DMS79 treated with DMSO at 0.1 percent for 48 hours (cell line): ENCODE measurements around the gene GALNT4.
A peak's percentile ranks its signal among the peaks of the same experiment; 100 is the strongest.

Experiments
- DNase-seq: peaks from one replicate; lab custom pipeline; 2025; lab: John Stamatoyannopoulos, UW

Gene GALNT4

GRCh38 chr12:89524541-89525304 is at the start of gene GALNT4:
Gene GALNT4 (minus strand): TSS chr12:89524796. CDS start chr12:89524549, 247 bp downstream.
- peak; percentile 48 for DNase-seq

- no peak for DNase-seq
Measured at GRCh38 chr12:89573051-89573810, 48.6 kb upstream of the GALNT4 start.

GRCh38 chr12:89571491-89572195 is 47.0 kb upstream of the GALNT4 start:
- no peak for DNase-seq

GRCh38 chr12:89568484-89568883 is 43.9 kb upstream of the GALNT4 start:
- DNase-seq, result no peak

GRCh38 chr12:89567691-89568239 is 43.2 kb upstream of the GALNT4 start:
- DNase-seq, result no peak

- DNase-seq, result no peak
Measured at GRCh38 chr12:89566615-89567014, 42.0 kb upstream of the GALNT4 start.

GRCh38 chr12:89565002-89565401 is 40.4 kb upstream of the GALNT4 start:
- DNase-seq, result no peak

GRCh38 chr12:89559753-89560152 is 35.2 kb upstream of the GALNT4 start:
- no peak for DNase-seq

GRCh38 chr12:89556976-89557375 is 32.4 kb upstream of the GALNT4 start:
- no peak for DNase-seq

- no peak for DNase-seq
Measured at GRCh38 chr12:89552376-89552775, 27.8 kb upstream of the GALNT4 start.

- no peak for DNase-seq
Measured at GRCh38 chr12:89551747-89552146, 27.2 kb upstream of the GALNT4 start.

GRCh38 chr12:89547101-89547500 is 22.5 kb upstream of the GALNT4 start:
- no peak for DNase-seq

GRCh38 chr12:89546151-89546550 is 21.6 kb upstream of the GALNT4 start:
- DNase-seq, result no peak

- peak; percentile 51 for DNase-seq
Measured at GRCh38 chr12:89544681-89545184, 20.1 kb upstream of the GALNT4 start.

- DNase-seq, result no peak
Measured at GRCh38 chr12:89544022-89544421, 19.4 kb upstream of the GALNT4 start.

GRCh38 chr12:89542912-89543592 is 18.5 kb upstream of the GALNT4 start:
- DNase-seq, result peak; percentile 59

- no peak for DNase-seq
Measured at GRCh38 chr12:89542236-89542635, 17.6 kb upstream of the GALNT4 start.

GRCh38 chr12:89540586-89540985 is 16.0 kb upstream of the GALNT4 start:
- no peak for DNase-seq

- no peak for DNase-seq
Measured at GRCh38 chr12:89539426-89540223, 15.0 kb upstream of the GALNT4 start.

GRCh38 chr12:89538897-89539296 is 14.3 kb upstream of the GALNT4 start:
- DNase-seq, result no peak

GRCh38 chr12:89537389-89537788 is 12.8 kb upstream of the GALNT4 start:
- DNase-seq, result no peak
